Measurements from ENCODE around the gene SORCS1.

GRCh38 chr10:107118866-107119265 is 45.6 kb downstream of the SORCS1 start:
- TF ChIP-seq CTCF (IDR thresholded peaks at IDR 0.05): no peak
- no peak for TF ChIP-seq POLR2A (IDR thresholded peaks at IDR 0.05)

Data from tibial nerve (tissue), 3 donors.